SK-MEL-5 (cell line): ENCODE data around the gene MIB1. TPM values are rescaled to one million over a fixed set of nuclear protein-coding genes. Genes with fewer than 3 reads are reported as not detected.

Experiments used
- DNase-seq: peaks from one replicate; pipeline ENCODE4 v3.0.0-alpha.2; 2016; ENCODE audit warnings: low read depth, low spot score
- in situ Hi-C: cut with HindIII; loops from 2 replicates; pipeline ENCODE4 v1.10.0; 2016; ENCODE audit warnings: low sequenced_read_pairs, high pct_unique_total_duplicates, low pct_unique_long_range_greater_than_20kb
- total RNA-seq: library from RNA; depleted of rRNA; stranded (reverse); fragments of >200 nt; shearing (Covaris generic); gene quantifications from 2 replicates; pipeline ENCODE4 v1.2.3, GENCODE V29; 2014

MIB1 gene
- total RNA-seq, 1 experiment from 2014 or later = 23.0 TPM

- DNase-seq = no peak
- in situ Hi-C loops = no loop called here
Measured at GRCh38 chr18:21741312-21741561, 645 bp downstream of the MIB1 start.

GRCh38 chr18:21741562-21742314, 1.1 kb downstream of the MIB1 start:
- in situ Hi-C loops = no loop called here
- DNase-seq = peak; percentile 13

GRCh38 chr18:21742315-21742687, 1.7 kb downstream of the MIB1 start:
- no peak for DNase-seq
- in situ Hi-C loops = no loop called here

- in situ Hi-C loops = no loop called here
Measured at GRCh38 chr18:21743166-21743832, 2.7 kb downstream of the MIB1 start.

GRCh38 chr18:21745231-21745630, 4.6 kb downstream of the MIB1 start:
- DNase-seq = no peak
- in situ Hi-C loops = no loop called here

More at GRCh38 chr18:21743166-21743832, 2.7 kb downstream of the MIB1 start:
- no peak for DNase-seq

GRCh38 chr18:21747268-21747667, 6.7 kb downstream of the MIB1 start:
- in situ Hi-C loops = no loop called here

GRCh38 chr18:21747764-21748693, 7.4 kb downstream of the MIB1 start:
- DNase-seq = no peak
- in situ Hi-C loops = no loop called here

More at GRCh38 chr18:21747268-21747667, 6.7 kb downstream of the MIB1 start:
- no peak for DNase-seq

- no peak for DNase-seq
- in situ Hi-C loops = no loop called here
Measured at GRCh38 chr18:21757833-21758232, 17.2 kb downstream of the MIB1 start.

GRCh38 chr18:21759836-21760235, 19.2 kb downstream of the MIB1 start:
- no peak for DNase-seq
- in situ Hi-C loops = no loop called here

GRCh38 chr18:21760321-21760720, 19.7 kb downstream of the MIB1 start:
- DNase-seq = peak; percentile 2
- in situ Hi-C loops = no loop called here

GRCh38 chr18:21761471-21762115, 21.0 kb downstream of the MIB1 start:
- in situ Hi-C loops = no loop called here
- no peak for DNase-seq

GRCh38 chr18:21762181-21762772, 21.7 kb downstream of the MIB1 start:
- in situ Hi-C loops = no loop called here
- DNase-seq = no peak

GRCh38 chr18:21763846-21764646, 23.5 kb downstream of the MIB1 start:
- DNase-seq = no peak
- in situ Hi-C loops = no loop called here

- in situ Hi-C loops = no loop called here
Measured at GRCh38 chr18:21769206-21769605, 28.6 kb downstream of the MIB1 start.

GRCh38 chr18:21774722-21775121, 34.1 kb downstream of the MIB1 start:
- in situ Hi-C loops = no loop called here
- DNase-seq = no peak

More at GRCh38 chr18:21769206-21769605, 28.6 kb downstream of the MIB1 start:
- DNase-seq = no peak

GRCh38 chr18:21777814-21778213, 37.2 kb downstream of the MIB1 start:
- DNase-seq = no peak
- in situ Hi-C loops = no loop called here

GRCh38 chr18:21786526-21786925, 45.9 kb downstream of the MIB1 start:
- in situ Hi-C loops = no loop called here
- DNase-seq = no peak
